Skeletal muscle tissue (tissue), 4 donors: ENCODE results near the gene SLX4. TPM values are rescaled to one million over a fixed set of nuclear protein-coding genes. Genes with fewer than 3 reads are reported as not detected.

Experiments used
- H3K27ac ChIP-seq: one replicate; pipeline ENCODE4 v1.7.0; 2013; ENCODE audit warnings: mild to moderate bottlenecking, low read depth, low read length, inconsistent platforms
- H3K27me3 ChIP-seq, 3 donors: one replicate each; pipeline ENCODE4 v1.7.0; 2013; ENCODE audit warnings: low read length in 3 of 3; ENCODE audit not compliant: control insufficient read depth in 3 of 3, insufficient read depth in 3 of 3
- H3K36me3 ChIP-seq, 3 donors: one replicate each; pipeline ENCODE4 v1.7.0; 2013; ENCODE audit warnings: low read length in 3 of 3; ENCODE audit not compliant: control insufficient read depth in 3 of 3, insufficient read depth in 3 of 3
- H3K4me1 ChIP-seq, 3 donors: one replicate each; pipeline ENCODE4 v1.7.0; 2013; ENCODE audit warnings: low read length in 3 of 3, mild to moderate bottlenecking in 3 of 3; ENCODE audit not compliant: control insufficient read depth in 3 of 3, insufficient read depth in 3 of 3
- H3K4me3 ChIP-seq, 3 donors: one replicate each; pipeline ENCODE4 v1.7.0; 2013; ENCODE audit warnings: low read length in 3 of 3
- H3K9ac ChIP-seq, 3 donors: one replicate each; pipeline ENCODE4 v1.7.0; 2013; ENCODE audit warnings: low read length in 3 of 3, mild to moderate bottlenecking in 3 of 3, moderate library complexity in 2 of 3, low read depth in 1 of 3
- H3K9me3 ChIP-seq, 3 donors: one replicate each; pipeline ENCODE4 v1.7.0; 2013; ENCODE audit warnings: low read length in 3 of 3; ENCODE audit not compliant: control insufficient read depth in 3 of 3
- total RNA-seq: library from RNA; depleted of rRNA; stranded (reverse); fragments of >200 nt; gene quantifications from one replicate; pipeline ENCODE4 v1.2.3, GENCODE V29; 2014
- donor health status: Osteomylitis.

Gene SLX4
- total RNA-seq, 1 donor from 2014 or later, result 1.6 TPM

GRCh38 chr16:3599121-3599520 lies 12.3 kb downstream of the SLX4 start:
- no peaks in the 10 kb centered on the region for H3K4me1 ChIP-seq
- H3K27ac ChIP-seq, result no peak overlapping the region
- no peak overlapping the region for H3K9ac ChIP-seq
- H3K4me3 ChIP-seq, result no peak overlapping the region
- peaks cover 27 to 45% (median 44%) of the 10 kb centered on the region in 3 donors for H3K36me3 ChIP-seq
- no peaks in the 10 kb centered on the region for H3K27me3 ChIP-seq
- H3K9me3 ChIP-seq, result no peaks in the 10 kb centered on the region

- H3K36me3 ChIP-seq, result peaks cover 24 to 42% (median 40%) of the 10 kb centered on the region in 3 donors
Measured at GRCh38 chr16:3598236-3598635, 13.2 kb downstream of the SLX4 start.

GRCh38 chr16:3597676-3598075 lies 13.7 kb downstream of the SLX4 start:
- Histone ChIP-seq H3K4me3 (no peak overlapping the region), H3K9ac (no peak overlapping the region), H3K36me3 (peaks cover 23 to 40% (median 36%) of the 10 kb centered on the region in 3 donors), H3K27ac (no peak overlapping the region), H3K27me3 (no peaks in the 10 kb centered on the region), H3K9me3 (no peaks in the 10 kb centered on the region), H3K4me1 (no peaks in the 10 kb centered on the region)

More at GRCh38 chr16:3598236-3598635, 13.2 kb downstream of the SLX4 start:
- Histone ChIP-seq H3K9me3 (no peaks in the 10 kb centered on the region), H3K4me3 (no peak overlapping the region), H3K27ac (no peak overlapping the region), H3K27me3 (no peaks in the 10 kb centered on the region), H3K9ac (no peak overlapping the region), H3K4me1 (no peaks in the 10 kb centered on the region)

- Histone ChIP-seq H3K4me1 (no peaks in the 10 kb centered on the region), H3K27ac (no peak overlapping the region), H3K9me3 (no peaks in the 10 kb centered on the region), H3K36me3 (peaks cover 21 to 37% (median 37%) of the 10 kb centered on the region in 3 donors), H3K4me3 (no peak overlapping the region), H3K27me3 (no peaks in the 10 kb centered on the region), H3K9ac (no peak overlapping the region)
Measured at GRCh38 chr16:3597226-3597625, 14.2 kb downstream of the SLX4 start.

GRCh38 chr16:3596101-3596861 lies 15.1 kb downstream of the SLX4 start:
- Histone ChIP-seq H3K4me3 (no peak overlapping the region), H3K9ac (no peak overlapping the region), H3K27me3 (no peaks in the 10 kb centered on the region), H3K9me3 (no peaks in the 10 kb centered on the region), H3K4me1 (no peaks in the 10 kb centered on the region), H3K27ac (no peak overlapping the region), H3K36me3 (peaks cover 23 to 35% (median 30%) of the 10 kb centered on the region in 3 donors)

- no peaks in the 10 kb centered on the region for H3K27me3 ChIP-seq
- no peaks in the 10 kb centered on the region for H3K4me1 ChIP-seq
- H3K9ac ChIP-seq, result no peak overlapping the region
- no peak overlapping the region for H3K4me3 ChIP-seq
- H3K36me3 ChIP-seq, result peaks cover 28 to 36% (median 30%) of the 10 kb centered on the region in 3 donors
- H3K27ac ChIP-seq, result no peak overlapping the region
- H3K9me3 ChIP-seq, result no peaks in the 10 kb centered on the region
Measured at GRCh38 chr16:3595521-3596021, 15.8 kb downstream of the SLX4 start.

- Histone ChIP-seq H3K36me3 (peaks cover 28 to 38% (median 28%) of the 10 kb centered on the region in 3 donors), H3K27me3 (no peaks in the 10 kb centered on the region)
Measured at GRCh38 chr16:3595110-3595486, 16.3 kb downstream of the SLX4 start.

GRCh38 chr16:3594316-3595109 lies 16.9 kb downstream of the SLX4 start:
- Histone ChIP-seq H3K4me1 (no peaks in the 10 kb centered on the region), H3K9ac (no peak overlapping the region), H3K27me3 (no peaks in the 10 kb centered on the region), H3K36me3 (peaks cover 22 to 35% (median 28%) of the 10 kb centered on the region in 3 donors), H3K27ac (no peak overlapping the region), H3K4me3 (no peak overlapping the region), H3K9me3 (no peaks in the 10 kb centered on the region)

More at GRCh38 chr16:3595110-3595486, 16.3 kb downstream of the SLX4 start:
- Histone ChIP-seq H3K9ac (no peak overlapping the region), H3K4me1 (no peaks in the 10 kb centered on the region), H3K4me3 (no peak overlapping the region), H3K27ac (no peak overlapping the region), H3K9me3 (no peaks in the 10 kb centered on the region)

GRCh38 chr16:3592559-3592958 lies 18.8 kb downstream of the SLX4 start:
- Histone ChIP-seq H3K9me3 (no peaks in the 10 kb centered on the region), H3K4me1 (no peaks in the 10 kb centered on the region), H3K27me3 (no peaks in the 10 kb centered on the region), H3K9ac (no peak overlapping the region), H3K27ac (no peak overlapping the region), H3K36me3 (peaks cover 25 to 37% (median 27%) of the 10 kb centered on the region in 3 donors), H3K4me3 (no peak overlapping the region)

GRCh38 chr16:3591991-3592390 lies 19.4 kb downstream of the SLX4 start:
- Histone ChIP-seq H3K4me1 (no peaks in the 10 kb centered on the region), H3K9me3 (no peaks in the 10 kb centered on the region), H3K9ac (no peak overlapping the region), H3K4me3 (no peak overlapping the region), H3K27me3 (no peaks in the 10 kb centered on the region), H3K36me3 (peaks cover 20 to 37% (median 24%) of the 10 kb centered on the region in 3 donors), H3K27ac (no peak overlapping the region)
